Astrocyte (in vitro differentiated cells and primary cell): ENCODE results near the gene PTPN11.

Experiments used
- EZH2 ChIP-seq: IDR thresholded peaks from 2 replicates; pipeline ENCODE4 v1.6.1; 2012; ENCODE audit warnings: mild to moderate bottlenecking, low read length, inconsistent platforms; ENCODE audit not compliant: insufficient read depth
- TF ChIP-seq, protein P1 (sequence below): IDR thresholded peaks from 2 replicates; pipeline ENCODE4 v1.5.1; 2011; ENCODE audit warnings: low read depth, mild to moderate bottlenecking, inconsistent platforms, low read length, moderate library complexity; ENCODE audit not compliant: insufficient read depth

DNA sequence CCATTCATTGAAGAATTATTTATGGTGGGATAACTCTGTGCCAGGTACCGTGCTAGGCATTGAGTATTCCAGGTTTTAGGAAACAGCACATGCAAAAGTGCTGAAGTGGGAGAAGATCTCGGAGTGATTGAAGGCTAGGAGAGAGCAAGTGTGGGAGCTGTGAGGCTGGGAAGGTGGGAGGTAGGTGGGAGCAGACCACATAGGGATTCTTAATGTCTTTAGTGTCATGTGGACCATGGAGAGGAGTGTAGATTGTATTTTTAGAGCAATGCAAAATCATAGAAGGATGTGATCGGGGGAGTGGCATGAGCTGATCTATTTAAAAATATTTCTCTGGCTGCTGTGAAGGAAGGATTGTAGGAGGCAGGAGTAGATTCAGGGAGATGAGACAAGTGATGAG, 5.4 kb downstream of the PTPN11 start:
- TF ChIP-seq EZH2: no peak
- TF ChIP-seq, protein P1, sequence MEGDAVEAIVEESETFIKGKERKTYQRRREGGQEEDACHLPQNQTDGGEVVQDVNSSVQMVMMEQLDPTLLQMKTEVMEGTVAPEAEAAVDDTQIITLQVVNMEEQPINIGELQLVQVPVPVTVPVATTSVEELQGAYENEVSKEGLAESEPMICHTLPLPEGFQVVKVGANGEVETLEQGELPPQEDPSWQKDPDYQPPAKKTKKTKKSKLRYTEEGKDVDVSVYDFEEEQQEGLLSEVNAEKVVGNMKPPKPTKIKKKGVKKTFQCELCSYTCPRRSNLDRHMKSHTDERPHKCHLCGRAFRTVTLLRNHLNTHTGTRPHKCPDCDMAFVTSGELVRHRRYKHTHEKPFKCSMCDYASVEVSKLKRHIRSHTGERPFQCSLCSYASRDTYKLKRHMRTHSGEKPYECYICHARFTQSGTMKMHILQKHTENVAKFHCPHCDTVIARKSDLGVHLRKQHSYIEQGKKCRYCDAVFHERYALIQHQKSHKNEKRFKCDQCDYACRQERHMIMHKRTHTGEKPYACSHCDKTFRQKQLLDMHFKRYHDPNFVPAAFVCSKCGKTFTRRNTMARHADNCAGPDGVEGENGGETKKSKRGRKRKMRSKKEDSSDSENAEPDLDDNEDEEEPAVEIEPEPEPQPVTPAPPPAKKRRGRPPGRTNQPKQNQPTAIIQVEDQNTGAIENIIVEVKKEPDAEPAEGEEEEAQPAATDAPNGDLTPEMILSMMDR: no peak
